Sigmoid colon (tissue), 7 donors: Measurements from ENCODE around the gene MFSD6. TPM values are rescaled to one million over a fixed set of nuclear protein-coding genes. Genes with fewer than 3 reads are reported as not detected.

Source experiments
- DNase-seq: peaks from one replicate; pipeline ENCODE4 v3.0.0-alpha.2; 2019
- H3K27ac ChIP-seq, 4 donors: fragments of 200-600 bp; sonication (generic); one replicate each; pipeline ENCODE4 v1.5.1; 2016 to 2019; ENCODE audit warnings: mild to moderate bottlenecking in 1 of 4
- H3K27me3 ChIP-seq, 3 donors: fragments of 200-600 bp; sonication (generic); one replicate each; pipeline ENCODE4 v1.5.1; 2019; ENCODE audit warnings: mild to moderate bottlenecking in 1 of 3
- H3K36me3 ChIP-seq, 4 donors: fragments of 200-600 bp; sonication (generic); one replicate each; pipeline ENCODE4 v1.5.1; 2016 to 2019
- H3K4me1 ChIP-seq, 4 donors: fragments of 200-600 bp; sonication (generic); one replicate each; pipeline ENCODE4 v1.5.1; 2017 to 2019
- H3K4me3 ChIP-seq, 4 donors: fragments of 200-600 bp; sonication (generic); one replicate each; pipeline ENCODE4 v1.5.1; 2017 to 2019; ENCODE audit warnings: mild to moderate bottlenecking in 2 of 4, moderate library complexity in 1 of 4
- H3K9me3 ChIP-seq, 4 donors: fragments of 200-600 bp in 3 of 4; sonication (generic) in 3 of 4; one replicate each; pipeline versions ENCODE4 v1.5.1 to v1.6.1; 2013 to 2019
- EP300 ChIP-seq, 4 donors: sonication (generic); formaldehyde crosslinking; IDR thresholded peaks; one replicate each; pipeline ENCODE4 v1.6.1; 2017; ENCODE audit warnings: antibody characterized with exemption in 4 of 4
- POLR2A ChIP-seq, 2 donors: fragments of 450-650 bp; IDR thresholded peaks; one replicate each; pipeline ENCODE4 v1.6.1; 2016; ENCODE audit warnings: antibody characterized with exemption in 2 of 2, mild to moderate bottlenecking in 2 of 2, moderate library complexity in 2 of 2
- POLR2AphosphoS5 ChIP-seq, 4 donors: sonication (generic); formaldehyde crosslinking; IDR thresholded peaks; one replicate each; pipeline ENCODE4 v1.6.1; 2017; ENCODE audit warnings: antibody characterized with exemption in 4 of 4
- WGBS, 2 donors: extraction: QIAGEN DNeasy Blood & Tissue Kit; methylation state at CpG; one replicate each; pipeline ENCODE4 v1.1.7; 2013; 5-methylcytosine and 5-hydroxymethylcytosine counted together
- intact Hi-C: fragments of 100-400 bp; cut with DNase I; formaldehyde crosslinking; loops from one replicate; pipeline ENCODE4 v1.15.1; 2023
- polyA plus RNA-seq, 3 donors: library from polyadenylated mRNA; stranded (reverse); fragments of 200-250 nt; gene quantifications; one replicate each; pipeline ENCODE4 v1.2.3, GENCODE V29; 2013
- total RNA-seq, 4 donors: library from RNA; depleted of rRNA; stranded (reverse); fragments of >200 nt; gene quantifications; one replicate each; pipeline ENCODE4 v1.1.0, GENCODE V29; 2016
- TF ChIP-seq, protein P1 (sequence below), 4 experiments: fragments of 450-650 bp in 3 of 4; fragments of 200-600 bp in 1 of 4; IDR thresholded peaks; one replicate each; pipeline ENCODE4 v1.5.1; 2016 to 2019; ENCODE audit warnings: antibody characterized with exemption in 4 of 4, mild to moderate bottlenecking in 3 of 4, moderate library complexity in 2 of 4
- donor health status: healthy with polysubstance abuse.
- donor health status: Bipolar disorder and iron deficiency.
- donor health status: healthy.

MFSD6 gene
- total and polyA plus RNA-seq, 7 donors, result 8.4 to 87.5 (median 46.7) TPM

DNA sequence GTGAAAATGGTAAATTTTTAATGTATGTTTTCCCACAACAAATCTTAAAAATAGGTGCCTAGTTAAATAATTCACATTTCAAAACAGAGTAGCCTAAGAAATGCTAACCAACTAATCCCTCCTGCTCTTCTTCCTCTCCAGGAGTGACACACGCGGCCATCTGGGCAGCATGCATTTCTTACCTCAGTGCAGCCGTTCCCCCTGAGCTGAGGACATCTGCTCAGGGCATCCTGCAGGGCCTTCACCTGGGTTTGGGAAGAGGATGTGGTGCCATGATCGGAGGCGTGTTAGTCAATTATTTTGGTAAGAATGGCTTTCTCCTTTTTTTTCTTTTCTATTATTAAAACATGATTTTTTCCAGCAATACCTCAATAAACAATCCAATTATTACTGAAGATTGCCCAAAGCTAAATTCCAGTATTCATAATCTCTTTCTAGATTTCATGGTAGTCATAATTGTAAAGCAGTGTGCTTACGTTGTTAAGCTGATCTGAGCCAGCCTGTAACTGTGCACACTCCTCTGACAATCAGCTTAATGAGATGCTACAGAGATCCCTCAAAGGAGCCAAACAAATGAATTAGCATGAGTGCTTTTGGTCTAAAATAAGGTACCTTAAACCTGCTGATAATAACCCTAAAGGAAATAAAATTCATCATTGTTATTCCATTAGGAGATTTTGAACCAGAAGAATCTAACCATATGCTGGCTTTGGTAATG is 80.5 kb downstream of the MFSD6 start:
- Histone ChIP-seq H3K4me1 (peaks cover 0 to 11% (median 8%) of the 10 kb centered on the region in 4 donors), H3K27me3 (no peaks in the 10 kb centered on the region), H3K36me3 (peaks cover 0 to 31% (median 3%) of the 10 kb centered on the region in 4 donors), H3K27ac (no peak overlapping the region), H3K9me3 (no peaks in the 10 kb centered on the region), H3K4me3 (no peak overlapping the region)
- DNase-seq, result no peak
- intact Hi-C loops, result loop anchor here (5.0 kb wide), 1 partner anchor 81 kb away; the partner anchor contains the start of gene MFSD6
- TF ChIP-seq POLR2A (IDR thresholded peaks at IDR 0.05) (no peak), EP300 (IDR thresholded peaks at IDR 0.05) (no peak), POLR2AphosphoS5 (IDR thresholded peaks at IDR 0.05) (no peak)
- TF ChIP-seq, protein P1, sequence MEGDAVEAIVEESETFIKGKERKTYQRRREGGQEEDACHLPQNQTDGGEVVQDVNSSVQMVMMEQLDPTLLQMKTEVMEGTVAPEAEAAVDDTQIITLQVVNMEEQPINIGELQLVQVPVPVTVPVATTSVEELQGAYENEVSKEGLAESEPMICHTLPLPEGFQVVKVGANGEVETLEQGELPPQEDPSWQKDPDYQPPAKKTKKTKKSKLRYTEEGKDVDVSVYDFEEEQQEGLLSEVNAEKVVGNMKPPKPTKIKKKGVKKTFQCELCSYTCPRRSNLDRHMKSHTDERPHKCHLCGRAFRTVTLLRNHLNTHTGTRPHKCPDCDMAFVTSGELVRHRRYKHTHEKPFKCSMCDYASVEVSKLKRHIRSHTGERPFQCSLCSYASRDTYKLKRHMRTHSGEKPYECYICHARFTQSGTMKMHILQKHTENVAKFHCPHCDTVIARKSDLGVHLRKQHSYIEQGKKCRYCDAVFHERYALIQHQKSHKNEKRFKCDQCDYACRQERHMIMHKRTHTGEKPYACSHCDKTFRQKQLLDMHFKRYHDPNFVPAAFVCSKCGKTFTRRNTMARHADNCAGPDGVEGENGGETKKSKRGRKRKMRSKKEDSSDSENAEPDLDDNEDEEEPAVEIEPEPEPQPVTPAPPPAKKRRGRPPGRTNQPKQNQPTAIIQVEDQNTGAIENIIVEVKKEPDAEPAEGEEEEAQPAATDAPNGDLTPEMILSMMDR (IDR thresholded peaks at IDR 0.05), result no peak
- 96 to 98% methylated on average over 6 of the region's 6 CpGs for WGBS, 2 donors

DNA sequence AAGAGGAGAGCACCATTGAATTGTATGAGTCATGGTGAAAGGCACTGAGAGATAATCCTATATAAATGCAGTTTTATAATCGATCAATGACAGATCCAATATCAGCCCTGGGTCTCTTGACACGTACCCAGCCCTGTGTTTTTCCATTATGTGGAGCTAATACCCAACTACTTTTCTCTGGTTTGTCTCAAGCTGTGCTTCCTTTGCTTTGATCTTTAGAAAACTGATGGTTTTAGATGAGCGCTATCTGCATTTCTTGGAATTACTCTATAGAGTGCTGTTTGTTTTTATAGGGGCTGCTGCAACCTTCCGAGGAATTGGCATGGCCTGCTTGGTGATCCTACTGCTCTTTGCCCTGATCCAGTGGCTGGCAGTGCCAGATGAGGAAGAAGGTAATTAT is 81.3 kb downstream of the MFSD6 start:
- 86 to 94% methylated on average over 4 of the region's 4 CpGs for WGBS, 2 donors
- intact Hi-C loops, result loop anchor here (5.0 kb wide), 1 partner anchor 82 kb away; the partner anchor contains the start of gene MFSD6
- Histone ChIP-seq H3K27ac (no peak overlapping the region), H3K4me3 (no peak overlapping the region), H3K27me3 (no peaks in the 10 kb centered on the region), H3K4me1 (peaks cover 0 to 16% (median 9%) of the 10 kb centered on the region in 4 donors), H3K36me3 (peaks cover 0 to 31% (median 3%) of the 10 kb centered on the region in 4 donors), H3K9me3 (no peaks in the 10 kb centered on the region)
- no peak for TF ChIP-seq POLR2A (IDR thresholded peaks at IDR 0.05)
- no peak for TF ChIP-seq EP300 (IDR thresholded peaks at IDR 0.05)
- TF ChIP-seq, protein P1 (IDR thresholded peaks at IDR 0.05), result no peak
- no peak for TF ChIP-seq POLR2AphosphoS5 (IDR thresholded peaks at IDR 0.05)
- DNase-seq, result no peak

DNA sequence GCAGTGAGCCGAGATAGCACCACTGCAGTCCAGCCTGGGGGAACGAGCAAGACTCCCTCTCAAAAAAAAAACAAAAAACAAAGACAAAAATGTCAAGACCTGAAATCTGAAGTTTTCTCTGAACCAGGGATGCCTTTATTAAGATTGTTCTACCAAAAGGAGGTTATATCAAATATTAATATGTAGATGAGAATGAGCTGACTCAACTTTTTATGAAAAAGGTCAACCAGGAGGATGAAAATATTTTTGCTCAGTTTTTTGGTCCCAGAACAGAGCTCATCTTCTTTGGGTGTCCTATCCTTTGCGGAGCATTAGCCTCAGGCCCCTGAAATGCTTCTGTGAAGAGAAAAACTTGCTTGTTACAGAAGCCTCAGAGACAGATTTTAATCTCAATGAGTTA is 82.3 kb downstream of the MFSD6 start:
- Histone ChIP-seq H3K36me3 (peaks cover 0 to 31% (median 3%) of the 10 kb centered on the region in 4 donors), H3K27ac (no peak overlapping the region), H3K9me3 (no peaks in the 10 kb centered on the region), H3K4me3 (no peak overlapping the region), H3K27me3 (no peaks in the 10 kb centered on the region), H3K4me1 (peaks cover 0 to 18% (median 11%) of the 10 kb centered on the region in 4 donors)
- 81 to 96% methylated on average over 3 of the region's 3 CpGs for WGBS, 2 donors
- DNase-seq, result no peak
- intact Hi-C loops, result no loop called here
- TF ChIP-seq EP300 (IDR thresholded peaks at IDR 0.05) (no peak), POLR2A (IDR thresholded peaks at IDR 0.05) (no peak), POLR2AphosphoS5 (IDR thresholded peaks at IDR 0.05) (no peak)
- TF ChIP-seq, protein P1 (IDR thresholded peaks at IDR 0.05), result no peak

DNA sequence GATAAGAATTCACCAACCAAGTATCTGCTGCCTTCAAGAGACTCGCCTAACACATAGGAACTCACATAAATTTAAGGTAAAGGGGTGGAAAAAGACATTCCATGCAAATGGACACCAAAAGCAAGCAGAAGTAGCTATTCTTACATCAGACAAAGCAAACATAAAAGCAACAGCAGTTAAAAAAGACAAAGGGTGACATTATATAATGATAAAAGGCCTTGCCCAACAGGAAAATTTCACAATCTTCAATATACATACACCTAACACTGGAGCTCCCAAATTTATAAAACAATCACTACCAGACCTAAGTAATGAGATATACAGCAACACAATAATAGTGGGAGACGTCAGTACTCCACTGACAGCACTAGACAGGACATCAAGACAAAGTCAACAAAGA is 84.9 kb downstream of the MFSD6 start:
- TF ChIP-seq, protein P1 (IDR thresholded peaks at IDR 0.05), result no peak
- TF ChIP-seq EP300 (IDR thresholded peaks at IDR 0.05), result no peak
- no peak for TF ChIP-seq POLR2AphosphoS5 (IDR thresholded peaks at IDR 0.05)
- no peak for TF ChIP-seq POLR2A (IDR thresholded peaks at IDR 0.05)
- H3K36me3 ChIP-seq, result peaks cover 0 to 41% (median 3%) of the 10 kb centered on the region in 4 donors
- 87 to 90% methylated on average over 2 of the region's 2 CpGs for WGBS, 2 donors
- H3K27me3 ChIP-seq, result no peaks in the 10 kb centered on the region
- H3K9me3 ChIP-seq, result no peaks in the 10 kb centered on the region
- intact Hi-C loops, result no loop called here
- H3K4me1 ChIP-seq, result peaks cover 0 to 8% (median 3%) of the 10 kb centered on the region in 4 donors
- DNase-seq, result no peak
- H3K4me3 ChIP-seq, result no peak overlapping the region
- no peak overlapping the region for H3K27ac ChIP-seq
